Measurements from ENCODE around the gene RIPK4. TPM values are rescaled to one million over a fixed set of nuclear protein-coding genes. Genes with fewer than 3 reads are reported as not detected.

The RIPK4 gene
- total RNA-seq, 1 donor from 2014 or later: 6.4 TPM

DNA sequence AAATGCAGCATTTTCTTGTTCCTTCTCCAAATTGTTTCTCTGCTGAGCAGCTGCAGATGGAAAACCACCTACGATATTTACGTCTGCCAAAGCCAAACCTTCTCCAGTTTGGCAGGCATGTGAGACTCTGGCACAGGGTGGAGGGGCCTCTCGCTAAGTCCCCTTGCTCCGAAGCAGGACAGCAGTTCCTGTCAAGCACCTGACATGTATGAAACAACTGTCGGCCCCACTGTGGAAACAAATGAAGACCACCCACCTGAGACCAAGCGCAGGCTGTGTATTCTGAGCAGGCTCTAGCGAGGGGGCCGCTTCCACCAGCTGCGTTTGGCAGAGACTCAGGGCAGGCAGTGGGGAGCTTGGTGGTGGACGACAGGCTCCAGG, 74.7 kb downstream of the RIPK4 start:
- Histone ChIP-seq H3K27ac (no peak overlapping the region), H3K36me3 (no peaks in the 10 kb centered on the region), H3K4me3 (no peak overlapping the region), H3K4me1 (no peaks in the 10 kb centered on the region), H3K27me3 (no peaks in the 10 kb centered on the region), H3K9me3 (no peaks in the 10 kb centered on the region)
- TF ChIP-seq CTCF (IDR thresholded peaks at IDR 0.05): no peak
- DNase-seq (ENCODE audit: low spot score in 2 of 2): no peak
- intact Hi-C loops (cut with DNase I): no loop called here

- TF ChIP-seq CTCF (IDR thresholded peaks at IDR 0.05): no peak
- Histone ChIP-seq H3K27ac (no peak overlapping the region), H3K4me3 (no peak overlapping the region), H3K36me3 (no peaks in the 10 kb centered on the region), H3K9me3 (no peaks in the 10 kb centered on the region), H3K4me1 (no peaks in the 10 kb centered on the region), H3K27me3 (no peaks in the 10 kb centered on the region)
- DNase-seq (ENCODE audit: low spot score in 2 of 2): no peak
- intact Hi-C loops (cut with DNase I): no loop called here
Observed at GRCh38 chr21:41691205-41692184, 75.4 kb downstream of the RIPK4 start.

Other genes with a start within 250 kb of the RIPK4 start
- 20.5 TPM for gene PRDM15, start 112.3 kb upstream of the RIPK4 start, total RNA-seq
- 45.0 TPM for gene C2CD2, start 187.0 kb upstream of the RIPK4 start, total RNA-seq
- gene ZBTB21, start 243.3 kb upstream of the RIPK4 start, total RNA-seq: 11.1 TPM

Data from ascending aorta (tissue), 2 donors.